ENCODE measurements around the gene AKAP8L. TPM values are rescaled to one million over a fixed set of nuclear protein-coding genes. Genes with fewer than 3 reads are reported as not detected.
A peak's percentile ranks its signal among the peaks of the same experiment; 100 is the strongest.

AKAP8L gene
- polyA plus RNA-seq, 2 donors = 37.9 to 75.5 TPM

GRCh38 chr19:15456871-15457700 is 38.3 kb upstream of the AKAP8L start:
- H3K4me3 ChIP-seq (ENCODE audit: low read depth in 1 of 2, low read length in 2 of 2) = peak overlapping the region; percentile 26 to 40

GRCh38 chr19:15456441-15456840 is 37.7 kb upstream of the AKAP8L start:
- H3K27ac ChIP-seq (ENCODE audit: low read depth in 2 of 2, low read length in 1 of 2) = no peak overlapping the region
- no peaks in the 10 kb centered on the region for H3K36me3 ChIP-seq (ENCODE audit: control insufficient read depth in 2 of 2, insufficient read depth in 2 of 2, low read length in 1 of 2)
- H3K27me3 ChIP-seq (ENCODE audit: control insufficient read depth in 1 of 2, insufficient read depth in 2 of 2, low read length in 2 of 2) = no peaks in the 10 kb centered on the region
- H3K9me3 ChIP-seq (ENCODE audit: control insufficient read depth in 2 of 2, insufficient read depth in 1 of 2, low read depth in 1 of 2, low read length in 1 of 2) = no peaks in the 10 kb centered on the region
- peaks cover 11 to 16% of the 10 kb centered on the region in 2 donors for H3K4me1 ChIP-seq (ENCODE audit: control insufficient read depth in 2 of 2, insufficient read depth in 2 of 2, low read length in 1 of 2)
- H3K4me3 ChIP-seq (ENCODE audit: low read depth in 1 of 2, low read length in 2 of 2) = no peak overlapping the region
- WGBS, 2 donors = 36 to 39% methylated on average over 14 of the region's 14 CpGs

More at GRCh38 chr19:15456871-15457700, 38.3 kb upstream of the AKAP8L start:
- Histone ChIP-seq H3K27me3 (ENCODE audit: control insufficient read depth in 1 of 2, insufficient read depth in 2 of 2, low read length in 2 of 2) (no peaks in the 10 kb centered on the region), H3K36me3 (ENCODE audit: control insufficient read depth in 2 of 2, insufficient read depth in 2 of 2, low read length in 1 of 2) (no peaks in the 10 kb centered on the region), H3K4me1 (ENCODE audit: control insufficient read depth in 2 of 2, insufficient read depth in 2 of 2, low read length in 1 of 2) (peaks cover 11 to 16% of the 10 kb centered on the region in 2 donors), H3K27ac (ENCODE audit: low read depth in 2 of 2, low read length in 1 of 2) (no peak overlapping the region), H3K9me3 (ENCODE audit: control insufficient read depth in 2 of 2, insufficient read depth in 1 of 2, low read depth in 1 of 2, low read length in 1 of 2) (no peaks in the 10 kb centered on the region)
- WGBS, 2 donors = 21 to 33% methylated on average over 78 to 86 of the region's 86 CpGs

- Histone ChIP-seq H3K27me3 (ENCODE audit: control insufficient read depth in 1 of 2, insufficient read depth in 2 of 2, low read length in 2 of 2) (no peaks in the 10 kb centered on the region), H3K27ac (ENCODE audit: low read depth in 2 of 2, low read length in 1 of 2) (no peak overlapping the region), H3K36me3 (ENCODE audit: control insufficient read depth in 2 of 2, insufficient read depth in 2 of 2, low read length in 1 of 2) (no peaks in the 10 kb centered on the region), H3K4me1 (ENCODE audit: control insufficient read depth in 2 of 2, insufficient read depth in 2 of 2, low read length in 1 of 2) (peaks cover 11 to 16% of the 10 kb centered on the region in 2 donors), H3K9me3 (ENCODE audit: control insufficient read depth in 2 of 2, insufficient read depth in 1 of 2, low read depth in 1 of 2, low read length in 1 of 2) (no peaks in the 10 kb centered on the region), H3K4me3 (ENCODE audit: low read depth in 1 of 2, low read length in 2 of 2) (no peak overlapping the region)
- 88 to 91% methylated on average over 9 of the region's 9 CpGs for WGBS, 2 donors
Observed at GRCh38 chr19:15455996-15456395, 37.2 kb upstream of the AKAP8L start.

DNA sequence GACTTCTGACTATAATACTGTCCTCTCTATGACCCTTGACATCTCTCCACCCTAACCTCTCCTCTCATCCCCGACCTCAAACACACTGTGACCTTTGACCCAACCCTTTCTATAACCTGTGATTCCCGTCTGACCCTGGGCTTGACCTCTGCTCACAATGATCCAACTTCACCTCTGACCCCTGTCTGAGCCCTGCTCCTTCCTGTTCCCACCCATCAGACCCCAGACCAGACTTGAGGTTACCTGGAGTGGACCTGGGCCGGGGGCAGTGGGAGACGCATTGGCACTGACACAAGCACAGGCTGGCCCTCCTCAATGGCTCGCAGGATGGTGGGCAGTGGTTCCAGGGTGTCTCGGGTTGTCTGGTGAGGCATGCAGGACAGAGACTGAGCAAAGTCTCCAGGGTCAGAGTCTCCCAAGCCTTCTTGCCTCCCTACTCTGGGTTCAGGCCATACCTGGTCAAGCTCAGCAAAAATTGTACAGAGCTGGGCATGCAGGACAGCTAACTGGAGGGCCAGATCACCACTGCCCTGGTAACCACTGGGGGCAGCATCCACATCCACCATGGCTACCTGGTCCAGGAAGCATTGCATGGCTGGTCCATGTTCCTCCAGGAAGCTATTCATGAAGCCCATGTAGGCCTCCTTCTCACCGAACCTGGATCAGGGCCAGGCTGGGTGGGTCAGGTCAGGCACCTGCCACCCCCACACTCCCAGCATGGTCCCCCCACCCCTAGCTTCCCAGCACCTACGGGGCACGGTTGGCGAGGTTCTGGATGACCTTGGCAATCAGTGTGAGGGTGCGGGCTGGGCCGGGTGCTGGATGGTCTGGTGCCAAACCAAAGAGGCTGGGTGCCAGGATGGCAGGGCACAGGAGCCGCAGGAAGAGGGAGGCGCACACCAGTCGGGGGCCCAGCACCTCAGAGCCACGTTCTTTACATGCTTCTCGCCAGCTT is 35.4 kb upstream of the AKAP8L start:
- peaks cover 14 to 17% of the 10 kb centered on the region in 2 donors for H3K4me1 ChIP-seq (ENCODE audit: control insufficient read depth in 2 of 2, insufficient read depth in 2 of 2, low read length in 1 of 2)
- H3K27ac ChIP-seq (ENCODE audit: low read depth in 2 of 2, low read length in 1 of 2) = no peak overlapping the region
- H3K27me3 ChIP-seq (ENCODE audit: control insufficient read depth in 1 of 2, insufficient read depth in 2 of 2, low read length in 2 of 2) = no peaks in the 10 kb centered on the region

DNA sequence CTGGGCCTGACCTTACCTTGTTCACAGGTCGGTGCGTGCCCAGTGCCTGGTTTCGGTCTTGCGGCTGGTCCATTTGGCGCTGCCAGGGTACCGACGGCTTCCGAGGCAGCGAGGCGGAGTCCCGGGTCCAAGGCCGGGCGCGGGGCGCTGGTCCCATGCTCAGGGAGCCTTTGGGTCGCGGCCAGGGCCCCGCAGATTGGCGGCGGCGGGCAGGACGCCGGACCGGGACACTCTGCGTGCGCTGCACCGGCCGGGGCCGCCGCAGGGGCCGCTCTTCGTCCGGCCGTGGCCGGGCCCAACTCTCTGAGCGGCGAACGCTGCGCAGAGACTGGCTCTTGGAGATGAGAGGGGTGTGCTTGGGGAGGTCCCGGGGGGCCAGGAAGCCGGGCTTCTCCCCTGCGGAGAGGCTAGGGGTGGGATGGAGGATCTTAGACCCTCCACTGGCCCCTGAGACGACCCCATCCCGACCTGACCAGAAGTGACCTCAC is 34.3 kb upstream of the AKAP8L start:
- 19 to 25% methylated on average over 42 to 44 of the region's 44 CpGs for WGBS, 2 donors

More for the DNA sequence above, 35.4 kb upstream of the AKAP8L start:
- WGBS, 2 donors = 65 to 70% methylated on average over 17 of the region's 17 CpGs
- Histone ChIP-seq H3K36me3 (ENCODE audit: control insufficient read depth in 2 of 2, insufficient read depth in 2 of 2, low read length in 1 of 2) (no peaks in the 10 kb centered on the region), H3K4me3 (ENCODE audit: low read depth in 1 of 2, low read length in 2 of 2) (no peak overlapping the region), H3K9me3 (ENCODE audit: control insufficient read depth in 2 of 2, insufficient read depth in 1 of 2, low read depth in 1 of 2, low read length in 1 of 2) (no peaks in the 10 kb centered on the region)

GRCh38 chr19:15452111-15453047 is 33.6 kb upstream of the AKAP8L start:
- H3K36me3 ChIP-seq (ENCODE audit: control insufficient read depth in 2 of 2, insufficient read depth in 2 of 2, low read length in 1 of 2) = no peaks in the 10 kb centered on the region
- H3K4me1 ChIP-seq (ENCODE audit: control insufficient read depth in 2 of 2, insufficient read depth in 2 of 2, low read length in 1 of 2) = peaks cover 11 to 16% of the 10 kb centered on the region in 2 donors
- H3K27me3 ChIP-seq (ENCODE audit: control insufficient read depth in 1 of 2, insufficient read depth in 2 of 2, low read length in 2 of 2) = no peaks in the 10 kb centered on the region
- H3K4me3 ChIP-seq (ENCODE audit: low read depth in 1 of 2, low read length in 2 of 2) = peak overlapping the region; percentile 46 to 47
- 19 to 23% methylated on average over 32 to 37 of the region's 37 CpGs for WGBS, 2 donors
- H3K27ac ChIP-seq (ENCODE audit: low read depth in 2 of 2, low read length in 1 of 2) = peak overlapping the region; percentile 50 to 52
- H3K9me3 ChIP-seq (ENCODE audit: control insufficient read depth in 2 of 2, insufficient read depth in 1 of 2, low read depth in 1 of 2, low read length in 1 of 2) = no peaks in the 10 kb centered on the region

More for the DNA sequence above, 34.3 kb upstream of the AKAP8L start:
- Histone ChIP-seq H3K4me1 (ENCODE audit: control insufficient read depth in 2 of 2, insufficient read depth in 2 of 2, low read length in 1 of 2) (peaks cover 16 to 17% of the 10 kb centered on the region in 2 donors), H3K36me3 (ENCODE audit: control insufficient read depth in 2 of 2, insufficient read depth in 2 of 2, low read length in 1 of 2) (no peaks in the 10 kb centered on the region), H3K27ac (ENCODE audit: low read depth in 2 of 2, low read length in 1 of 2) (peak overlapping the region in 1 of 2 donors; percentile 52), H3K27me3 (ENCODE audit: control insufficient read depth in 1 of 2, insufficient read depth in 2 of 2, low read length in 2 of 2) (no peaks in the 10 kb centered on the region), H3K4me3 (ENCODE audit: low read depth in 1 of 2, low read length in 2 of 2) (peak overlapping the region; percentile 46 to 47), H3K9me3 (ENCODE audit: control insufficient read depth in 2 of 2, insufficient read depth in 1 of 2, low read depth in 1 of 2, low read length in 1 of 2) (no peaks in the 10 kb centered on the region)

DNA sequence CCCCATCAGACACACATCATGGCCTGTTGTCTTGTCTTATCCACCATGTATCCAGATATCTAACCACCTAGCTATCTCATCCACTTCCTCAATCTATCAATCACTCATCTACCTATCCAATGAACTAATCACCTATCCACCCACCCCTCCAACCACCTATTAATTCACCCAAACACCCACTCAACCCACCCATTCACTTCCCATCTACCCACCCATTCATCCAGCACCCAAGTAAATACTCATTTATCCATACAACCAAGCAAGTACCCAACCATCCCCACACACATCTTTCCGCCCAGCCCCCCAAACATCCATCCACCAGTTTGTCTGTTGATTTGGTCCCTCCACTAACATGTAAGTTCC is 31.7 kb upstream of the AKAP8L start:
- Histone ChIP-seq H3K27ac (ENCODE audit: low read depth in 2 of 2, low read length in 1 of 2) (peak overlapping the region in 1 of 2 donors; percentile 61), H3K27me3 (ENCODE audit: control insufficient read depth in 1 of 2, insufficient read depth in 2 of 2, low read length in 2 of 2) (no peaks in the 10 kb centered on the region), H3K36me3 (ENCODE audit: control insufficient read depth in 2 of 2, insufficient read depth in 2 of 2, low read length in 1 of 2) (no peaks in the 10 kb centered on the region), H3K4me3 (ENCODE audit: low read depth in 1 of 2, low read length in 2 of 2) (no peak overlapping the region), H3K9me3 (ENCODE audit: control insufficient read depth in 2 of 2, insufficient read depth in 1 of 2, low read depth in 1 of 2, low read length in 1 of 2) (no peaks in the 10 kb centered on the region), H3K4me1 (ENCODE audit: control insufficient read depth in 2 of 2, insufficient read depth in 2 of 2, low read length in 1 of 2) (peaks cover 10 to 13% of the 10 kb centered on the region in 2 donors)
- WGBS, 2 donors = 90 to 96% methylated on average over 1 of the region's 1 CpG

DNA sequence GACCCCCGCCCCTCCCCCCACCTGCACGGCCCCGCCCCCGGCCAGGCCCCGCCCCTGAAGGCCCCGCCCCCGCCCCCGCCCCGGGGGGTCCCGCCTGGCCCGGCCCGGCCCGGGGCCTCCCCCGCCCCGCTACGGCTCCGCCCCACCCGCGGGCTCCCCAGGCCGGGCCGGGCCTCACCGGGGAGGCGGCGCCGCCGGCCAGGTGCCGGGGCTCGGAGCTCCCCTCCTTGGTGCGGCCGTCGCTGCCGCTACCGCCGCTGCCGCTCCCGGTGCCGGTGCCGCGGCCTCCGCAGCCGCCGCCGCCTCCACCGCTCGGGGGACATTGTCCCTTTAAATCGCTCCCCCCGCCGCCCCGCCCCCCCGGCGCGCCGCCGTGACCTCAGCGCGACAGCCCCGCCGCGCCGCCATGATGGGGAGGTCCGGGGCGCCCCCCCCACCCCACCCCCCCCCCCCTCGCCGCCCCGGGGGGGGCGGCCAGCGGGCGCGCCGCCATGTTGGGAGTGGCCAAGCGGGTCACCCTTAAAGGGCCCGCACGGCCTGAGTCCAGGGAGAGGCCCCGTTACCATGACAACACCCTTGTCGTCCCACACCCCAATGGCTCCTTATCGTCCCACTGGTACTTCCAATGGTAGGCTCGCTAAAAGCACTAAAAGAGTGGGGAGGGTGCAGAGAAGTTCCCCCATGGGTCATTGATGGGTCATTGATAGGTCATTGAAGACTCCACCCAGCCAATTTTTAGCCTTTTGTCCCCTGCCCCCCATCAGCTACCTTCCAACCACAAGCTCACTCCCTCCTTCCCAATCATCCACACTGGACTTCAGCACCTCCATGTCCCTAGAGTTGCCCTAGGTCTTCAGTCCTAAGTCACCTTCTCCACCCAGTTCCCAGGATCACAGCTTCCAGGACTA is 31.1 kb upstream of the AKAP8L start, which contains the start of gene WIZ:
TSS of gene WIZ (minus strand) at position 337 of the 908 bp plus-strand sequence. CDS start 1,649 bp downstream, outside the sequence.
- Histone ChIP-seq H3K4me3 (ENCODE audit: low read depth in 1 of 2, low read length in 2 of 2) (peak within 1 kb of the TSS; percentile 49 to 66), H3K4me1 (ENCODE audit: control insufficient read depth in 2 of 2, insufficient read depth in 2 of 2, low read length in 1 of 2) (peaks cover 10 to 13% of the 10 kb centered on the region in 2 donors), H3K9me3 (ENCODE audit: control insufficient read depth in 2 of 2, insufficient read depth in 1 of 2, low read depth in 1 of 2, low read length in 1 of 2) (no peaks in the 10 kb centered on the region), H3K36me3 (ENCODE audit: control insufficient read depth in 2 of 2, insufficient read depth in 2 of 2, low read length in 1 of 2) (no peaks in the 10 kb centered on the region), H3K27me3 (ENCODE audit: control insufficient read depth in 1 of 2, insufficient read depth in 2 of 2, low read length in 2 of 2) (no peaks in the 10 kb centered on the region), H3K27ac (ENCODE audit: low read depth in 2 of 2, low read length in 1 of 2) (peak within 1 kb of the TSS; percentile 82 to 93)
- 2 to 12% methylated on average over 11 to 74 of the region's 77 CpGs for WGBS, 2 donors
